HEK293T (cell line): Measurements from ENCODE around the gene CACYBP.
"Not testable (repeated sequence)": the region's sequence is repeated elsewhere in the genome, so short reads cannot be mapped to it uniquely, and the experiment has no call there.

Experiments used
- CTCF ChIA-PET: fragments of 350-600 bp; formaldehyde crosslinking; extraction: SDS; loops from one replicate; lab custom pipeline; 2021; ENCODE audit warnings: antibody characterized with exemption, inconsistent platforms; lab: Yijun Ruan, JAX
- POLR2A ChIA-PET: fragments of 350-600 bp; formaldehyde crosslinking; extraction: SDS; loops from one replicate; lab custom pipeline; 2020; ENCODE audit warnings: antibody characterized with exemption, inconsistent platforms; lab: Yijun Ruan, JAX
- DNase-seq: peaks from one replicate; pipeline ENCODE4 v3.0.0; 2012; ENCODE audit warnings: mixed read lengths; ENCODE audit errors: extremely low spot score
- ARNT ChIP-seq: fragments of 450-650 bp; IDR thresholded peaks from 2 replicates; pipeline ENCODE4 v1.6.1; 2017; ENCODE audit warnings: mild to moderate bottlenecking
- BHLHE40 ChIP-seq: fragments of 450-650 bp; IDR thresholded peaks from 2 replicates; pipeline ENCODE4 v1.6.1; 2016; ENCODE audit warnings: mild to moderate bottlenecking, moderate library complexity, borderline replicate concordance
- CTBP1 ChIP-seq: fragments of 450-650 bp; IDR thresholded peaks from 2 replicates; pipeline ENCODE4 v1.6.1; 2016; ENCODE audit warnings: borderline replicate concordance
- ELF4 ChIP-seq: fragments of 450-650 bp; IDR thresholded peaks from 2 replicates; pipeline ENCODE4 v1.6.1; 2017; ENCODE audit warnings: antibody characterized with exemption
- FOXA1 ChIP-seq: fragments of 450-650 bp; IDR thresholded peaks from 2 replicates; pipeline ENCODE4 v1.6.1; 2016; ENCODE audit warnings: mild to moderate bottlenecking
- FOXK2 ChIP-seq: fragments of 450-650 bp; IDR thresholded peaks from 2 replicates; pipeline ENCODE4 v1.6.1; 2016; ENCODE audit warnings: mild to moderate bottlenecking
- FOXM1 ChIP-seq: fragments of 450-650 bp; IDR thresholded peaks from 2 replicates; pipeline ENCODE4 v1.6.1; 2017; ENCODE audit warnings: mild to moderate bottlenecking, borderline replicate concordance
- HDGF ChIP-seq: fragments of 450-650 bp; IDR thresholded peaks from 2 replicates; pipeline ENCODE4 v1.6.1; 2017; ENCODE audit warnings: antibody characterized with exemption, borderline replicate concordance
- L3MBTL2 ChIP-seq: fragments of 450-650 bp; conservative IDR thresholded peaks from 2 replicates; pipeline ENCODE4 v1.6.1; 2016; ENCODE audit warnings: mild to moderate bottlenecking
- LEF1 ChIP-seq: fragments of 450-650 bp; IDR thresholded peaks from 2 replicates; pipeline ENCODE4 v1.6.1; 2017; ENCODE audit warnings: mild to moderate bottlenecking, borderline replicate concordance
- NFRKB ChIP-seq: fragments of 450-650 bp; IDR thresholded peaks from 2 replicates; pipeline ENCODE4 v1.6.1; 2016; ENCODE audit warnings: mild to moderate bottlenecking, moderate library complexity
- SP1 ChIP-seq: fragments of 450-650 bp; IDR thresholded peaks from 2 replicates; pipeline ENCODE4 v1.6.1; 2017
- SUZ12 ChIP-seq: fragments of 450-650 bp; IDR thresholded peaks from 2 replicates; pipeline ENCODE4 v1.6.1; 2016; ENCODE audit warnings: mild to moderate bottlenecking
- TARDBP ChIP-seq: fragments of 450-650 bp; IDR thresholded peaks from 2 replicates; pipeline ENCODE4 v1.6.1; 2016
- ZNF384 ChIP-seq: fragments of 450-650 bp; IDR thresholded peaks from 2 replicates; pipeline ENCODE4 v1.6.1; 2016
- TF ChIP-seq, protein P1 (sequence below): fragments of 450-650 bp; IDR thresholded peaks from 2 replicates; pipeline ENCODE4 v1.6.1; 2016

Gene CACYBP

DNA sequence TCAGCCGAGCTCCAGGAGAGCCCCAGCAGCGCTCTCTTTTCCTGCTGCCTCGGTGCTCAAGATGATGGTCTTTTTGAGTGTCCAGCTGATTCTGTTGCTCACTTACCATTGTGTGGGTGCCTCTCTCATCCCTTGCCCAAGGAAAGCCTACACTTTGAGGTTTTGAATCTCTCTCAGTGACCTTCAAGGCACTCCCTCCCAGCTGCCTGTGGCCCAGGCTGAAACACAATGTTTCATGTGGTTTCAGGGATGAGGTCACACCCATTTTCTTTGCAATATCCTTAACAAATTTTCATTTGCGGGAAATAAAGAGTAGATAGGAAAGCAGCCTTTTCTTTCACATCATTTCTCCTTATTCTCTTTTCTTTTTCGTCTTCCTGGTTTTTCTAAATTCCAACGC lies 36.1 kb downstream of the CACYBP start:
- ChIA-PET CTCF (no interaction called here), POLR2A (interaction anchor here (1.5 kb wide), 1 partner anchor 13 kb away, joined by 5 read pairs; the partner anchor contains the start of gene MRPS14)
- no peak for TF ChIP-seq LEF1
- DNase-seq: no peak

DNA sequence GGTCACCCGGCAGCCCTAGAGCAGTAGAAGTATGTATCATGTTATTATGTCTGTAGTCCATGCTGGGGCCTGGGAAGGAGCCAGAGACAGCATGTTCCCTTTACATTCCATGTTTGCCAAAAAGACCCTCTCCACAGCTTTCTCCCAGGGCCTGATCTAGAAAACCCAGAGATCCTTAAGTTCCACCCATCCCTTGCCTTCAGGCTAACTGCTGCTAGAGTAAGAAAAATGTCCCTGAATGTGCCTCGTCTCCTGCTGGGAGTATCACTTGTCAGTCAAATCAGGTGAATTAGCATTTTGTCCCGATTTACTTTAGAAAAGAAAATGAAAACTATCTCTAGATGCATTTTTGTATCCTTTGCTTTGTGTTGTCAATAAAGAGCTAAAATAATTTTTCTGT lies 36.7 kb downstream of the CACYBP start:
- ChIA-PET POLR2A (interaction anchor here (1.5 kb wide), 1 partner anchor 13 kb away, joined by 5 read pairs; the partner anchor contains the start of gene MRPS14), CTCF (no interaction called here)

DNA sequence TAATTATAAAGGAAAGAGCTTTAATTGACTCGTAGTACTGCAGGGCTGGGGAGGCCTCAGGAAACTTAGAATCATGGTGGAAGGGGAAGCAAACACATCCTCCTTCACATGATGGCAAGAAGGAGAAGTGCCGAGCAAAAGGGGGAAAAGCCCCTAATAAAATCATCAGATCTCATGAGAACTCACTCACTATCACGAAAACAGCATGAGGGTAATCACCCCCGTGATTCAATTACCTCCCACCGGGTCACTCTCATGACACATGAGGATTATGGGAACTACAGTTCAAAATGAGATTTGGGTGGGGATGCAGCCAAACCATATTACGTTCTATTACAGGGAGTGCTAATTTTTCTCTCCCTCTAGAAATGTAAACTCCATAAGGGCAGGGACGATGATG lies 37.7 kb downstream of the CACYBP start:
- TF ChIP-seq ZNF384 (no peak), FOXM1 (no peak), LEF1 (no peak), SP1 (no peak), NFRKB (no peak), L3MBTL2 (no peak), SUZ12 (no peak), BHLHE40 (no peak), CTBP1 (no peak), HDGF (no peak)
- TF ChIP-seq, protein P1, sequence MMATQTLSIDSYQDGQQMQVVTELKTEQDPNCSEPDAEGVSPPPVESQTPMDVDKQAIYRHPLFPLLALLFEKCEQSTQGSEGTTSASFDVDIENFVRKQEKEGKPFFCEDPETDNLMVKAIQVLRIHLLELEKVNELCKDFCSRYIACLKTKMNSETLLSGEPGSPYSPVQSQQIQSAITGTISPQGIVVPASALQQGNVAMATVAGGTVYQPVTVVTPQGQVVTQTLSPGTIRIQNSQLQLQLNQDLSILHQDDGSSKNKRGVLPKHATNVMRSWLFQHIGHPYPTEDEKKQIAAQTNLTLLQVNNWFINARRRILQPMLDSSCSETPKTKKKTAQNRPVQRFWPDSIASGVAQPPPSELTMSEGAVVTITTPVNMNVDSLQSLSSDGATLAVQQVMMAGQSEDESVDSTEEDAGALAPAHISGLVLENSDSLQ: no peak
- DNase-seq: no peak
- ChIA-PET CTCF (no interaction called here), POLR2A (interaction anchor here (1.5 kb wide), 1 partner anchor 14 kb away, joined by 5 read pairs; the partner anchor contains the start of gene MRPS14)

More for the DNA sequence above, 36.7 kb downstream of the CACYBP start:
- TF ChIP-seq FOXK2 (no peak), BHLHE40 (no peak), FOXM1 (no peak), SP1 (no peak), ELF4 (no peak), LEF1 (no peak), NFRKB (no peak), TARDBP (no peak), HDGF (no peak), FOXA1 (no peak), ARNT (no peak), L3MBTL2 (no peak), CTBP1 (no peak), ZNF384 (no peak), SUZ12 (no peak)
- TF ChIP-seq, protein P1: no peak
- no peak for DNase-seq

DNA sequence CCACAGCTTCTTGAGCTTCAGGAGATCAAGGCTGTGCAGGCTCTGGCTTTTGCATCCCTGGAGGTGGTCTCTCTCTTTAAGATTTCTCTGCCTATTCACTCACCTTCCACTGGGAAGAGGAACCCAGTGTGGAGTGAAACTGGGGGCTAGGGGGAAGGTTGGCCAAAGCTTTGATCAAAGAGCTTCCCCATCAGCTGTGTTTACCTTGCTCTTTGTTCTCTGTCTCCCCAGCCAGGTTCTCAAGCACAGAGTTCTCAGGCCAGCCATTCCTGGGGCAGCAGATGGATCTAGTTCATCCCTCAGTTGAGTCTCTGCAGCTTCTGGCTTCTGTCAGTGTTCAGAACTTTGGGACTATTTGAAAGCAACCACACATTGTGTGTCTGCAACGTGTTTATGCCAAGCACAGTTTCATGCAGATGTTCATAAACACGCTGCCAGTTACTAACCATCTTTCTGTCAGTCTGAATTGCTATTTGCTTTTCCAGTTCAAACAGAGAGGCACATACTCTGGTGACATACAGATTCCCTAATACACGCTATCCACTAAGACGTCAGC lies 40.7 kb downstream of the CACYBP start:
- no peak for DNase-seq
- no peak for TF ChIP-seq ZNF384
- ChIA-PET POLR2A (interaction anchor here (1.1 kb wide), 1 partner anchor 18 kb away, joined by 3 read pairs; the partner anchor contains the start of gene MRPS14), CTCF (interaction anchor here (2.5 kb wide), 1 partner anchor 11 kb away, joined by 8 read pairs; no protein-coding TSS in a partner anchor)

DNA sequence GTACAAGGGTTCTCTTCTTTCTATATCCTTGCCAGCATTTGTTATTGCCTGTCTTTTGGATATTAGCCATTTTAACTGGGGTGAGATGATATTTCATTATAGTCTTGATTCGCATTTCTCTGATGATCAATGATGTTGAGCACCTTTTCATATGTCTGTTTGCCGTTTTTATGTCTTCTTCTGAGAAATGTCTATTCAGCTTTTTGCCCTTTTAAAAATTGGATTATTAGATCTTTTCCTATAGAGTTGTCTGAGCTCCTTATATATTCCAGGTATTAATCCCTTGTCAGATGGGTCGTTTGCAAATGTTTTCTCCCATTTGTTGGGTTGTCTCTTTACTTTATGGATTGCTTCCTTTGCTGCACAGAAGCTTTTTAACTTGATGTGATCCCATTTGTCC lies 42.9 kb downstream of the CACYBP start:
- DNase-seq: no peak
- TF ChIP-seq NFRKB (no peak), SP1 (no peak), FOXA1 (no peak), LEF1 (no peak), ZNF384 (no peak), HDGF (no peak), ELF4 (no peak), BHLHE40 (no peak), FOXK2 (no peak), ARNT (no peak)
- TF ChIP-seq, protein P1: no peak
- CTCF ChIA-PET: interaction anchor here (2.5 kb wide), 1 partner anchor 13 kb away, joined by 8 read pairs; no protein-coding TSS in a partner anchor
- POLR2A ChIA-PET: no interaction called here

DNA sequence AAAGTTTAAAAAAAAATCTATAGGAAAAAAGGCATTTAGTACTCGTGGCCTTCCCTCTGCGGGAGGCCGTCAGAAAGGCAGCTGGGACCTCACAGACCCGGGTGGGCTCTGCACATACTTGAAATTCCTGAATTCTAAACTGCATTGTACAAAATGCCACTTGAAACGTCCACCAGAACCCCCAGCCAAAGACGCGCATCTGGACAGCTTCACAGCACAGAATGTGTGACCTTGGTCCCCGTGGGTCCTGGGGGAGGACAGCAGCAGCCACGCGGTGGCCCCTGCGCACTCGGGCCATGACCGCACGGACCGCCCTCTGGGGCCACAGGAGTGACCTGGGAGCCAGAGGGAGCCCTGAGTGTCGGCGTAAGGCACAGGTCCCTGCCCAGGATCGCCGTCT lies 44.1 kb downstream of the CACYBP start:
- TF ChIP-seq LEF1 (no peak), FOXM1 (no peak), FOXA1 (no peak), NFRKB (no peak), BHLHE40 (no peak), SUZ12 (no peak), CTBP1 (no peak), FOXK2 (no peak), TARDBP (no peak), ARNT (no peak), L3MBTL2 (no peak), HDGF (no peak), ELF4 (no peak), ZNF384 (no peak)
- TF ChIP-seq, protein P1: no peak
- ChIA-PET POLR2A (no interaction called here), CTCF (interaction anchor here (0.6 kb wide), 1 partner anchor 1727 kb away, joined by 3 read pairs; no protein-coding TSS in a partner anchor)
- no peak for DNase-seq

DNA sequence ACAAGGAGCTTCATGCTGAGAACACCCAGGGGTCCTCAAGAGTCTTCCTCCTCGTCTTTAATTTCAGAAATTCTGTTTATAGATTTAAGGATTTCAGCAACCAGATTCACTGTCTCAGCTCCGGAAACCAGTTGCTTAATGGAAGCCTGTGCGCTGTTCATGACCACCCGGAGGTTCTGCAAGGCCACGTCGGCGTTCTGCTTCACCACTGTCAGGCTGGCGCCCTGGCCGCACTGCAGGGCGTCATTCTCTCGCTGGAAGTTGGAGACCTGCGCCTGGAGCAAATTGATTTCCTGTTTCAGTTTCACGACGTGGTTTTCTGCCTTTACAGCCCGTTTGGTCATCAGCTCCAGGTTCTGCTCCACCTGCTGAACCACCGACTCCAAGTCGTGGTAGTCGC lies 44.8 kb downstream of the CACYBP start:
- POLR2A ChIA-PET, DNase-seq, CTCF ChIA-PET: not testable (repeated sequence)
